Measurements from ENCODE around the gene PRKCB.

- no peak for TF ChIP-seq EGR1 (IDR thresholded peaks at IDR 0.05; ENCODE audit: low read depth)
- TF ChIP-seq POLR2AphosphoS5 (IDR thresholded peaks at IDR 0.05; ENCODE audit: low read depth, low read length) = no peak
- no peak for TF ChIP-seq REST (IDR thresholded peaks at IDR 0.05; ENCODE audit: low read depth)
Observed at GRCh38 chr16:23950898-23951297, 115.1 kb downstream of the PRKCB start.

All from HCT116 (cell line).